HG03432 (cell line): ENCODE results near the gene ZDHHC14.
A peak's percentile ranks its signal among the peaks of the same experiment; 100 is the strongest.
"Not testable (repeated sequence)": the region's sequence is repeated elsewhere in the genome, so short reads cannot be mapped to it uniquely, and the experiment has no call there.

Experiments
- ATAC-seq: cut with Tn5 transposase; IDR thresholded peaks from one replicate; pipeline ENCODE4 v1.9.1; 2021; ENCODE audit warnings: mild to moderate bottlenecking, moderate library complexity; ENCODE audit not compliant: unreplicated experiment

Gene ZDHHC14

GRCh38 chr6:157461000-157461915 lies 80.3 kb downstream of the ZDHHC14 start:
- peak; percentile 66 for ATAC-seq

DNA sequence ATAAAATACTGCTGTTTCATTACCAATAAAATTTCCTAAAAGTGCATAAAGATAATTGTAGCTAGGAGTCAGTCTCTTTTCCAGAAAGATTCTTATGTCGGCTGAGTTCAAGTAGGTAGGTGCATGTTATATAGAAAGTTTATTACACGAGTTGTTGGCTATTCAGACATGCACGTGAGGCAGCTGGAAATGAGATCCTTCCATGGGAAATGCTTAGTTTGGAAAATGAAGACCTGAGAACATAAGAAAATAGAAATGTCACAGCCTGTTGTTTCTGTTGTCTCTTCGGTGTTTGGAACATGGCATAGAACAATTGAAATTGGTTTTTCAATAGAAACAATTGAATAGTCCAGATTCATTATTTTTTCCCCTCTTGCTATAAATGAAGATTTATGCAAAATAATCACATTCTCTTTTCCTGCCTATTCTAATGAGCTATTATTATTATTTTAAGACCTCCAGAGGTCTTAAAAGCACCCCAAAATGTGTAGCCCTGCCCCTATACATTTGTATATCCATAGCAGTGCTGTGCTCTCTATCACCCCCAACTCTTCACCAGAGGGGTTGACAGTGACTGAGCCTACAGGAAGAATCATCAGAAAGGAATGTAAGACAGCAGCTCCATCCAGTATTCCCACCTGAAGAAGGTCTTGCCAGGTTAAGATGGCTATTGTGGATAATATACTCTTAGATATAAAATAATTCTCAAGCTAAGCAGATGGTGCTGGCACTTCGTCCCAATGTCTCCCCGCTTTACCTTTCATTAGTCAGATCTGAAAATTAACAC lies 82.2 kb downstream of the ZDHHC14 start:
- no peak for ATAC-seq

DNA sequence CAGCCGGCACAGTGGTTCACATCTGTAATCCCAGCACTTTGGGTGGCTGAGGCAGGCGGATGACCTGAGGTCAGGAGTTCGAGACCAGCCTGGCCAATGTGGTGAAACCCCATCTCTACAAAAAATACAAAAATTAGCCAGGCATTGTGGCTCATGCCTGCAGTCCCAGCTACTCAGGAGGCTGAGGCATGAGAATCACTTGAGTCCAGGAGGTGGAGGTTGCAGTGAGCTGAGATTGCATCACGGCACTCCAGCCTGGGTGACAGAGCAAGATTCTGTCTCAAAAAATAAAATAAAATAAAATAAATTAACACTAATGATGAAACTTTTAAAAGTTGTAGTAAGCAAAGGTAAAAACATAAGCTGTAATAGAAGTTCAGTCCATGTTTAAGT lies 82.7 kb downstream of the ZDHHC14 start:
- ATAC-seq, result not testable (repeated sequence)

- peak; percentile 61 for ATAC-seq
Observed at GRCh38 chr6:157464653-157465535, 83.9 kb downstream of the ZDHHC14 start.

GRCh38 chr6:157466342-157466648 lies 85.3 kb downstream of the ZDHHC14 start:
- ATAC-seq, result no peak

GRCh38 chr6:157467339-157467738 lies 86.3 kb downstream of the ZDHHC14 start:
- ATAC-seq, result not testable (repeated sequence)

DNA sequence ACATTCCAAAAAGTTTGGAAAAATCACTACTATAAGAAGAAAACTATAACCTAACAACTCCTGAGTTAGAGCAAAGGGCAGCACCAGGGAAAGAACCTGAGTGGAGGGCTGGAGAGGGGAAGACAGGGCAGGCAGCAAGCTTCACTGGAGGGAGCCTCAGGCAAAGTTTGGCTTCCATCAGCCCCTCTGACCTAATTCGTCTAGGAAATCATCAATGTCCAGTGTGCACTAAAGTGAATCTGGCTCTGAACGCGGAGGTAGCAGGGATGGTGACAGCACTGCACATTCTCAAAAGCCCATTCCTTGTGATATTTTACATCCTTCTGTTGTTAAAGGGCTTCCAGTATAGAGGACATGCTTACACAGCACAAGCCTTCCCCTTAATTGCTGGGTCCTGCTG lies 87.1 kb downstream of the ZDHHC14 start:
- ATAC-seq, result no peak

DNA sequence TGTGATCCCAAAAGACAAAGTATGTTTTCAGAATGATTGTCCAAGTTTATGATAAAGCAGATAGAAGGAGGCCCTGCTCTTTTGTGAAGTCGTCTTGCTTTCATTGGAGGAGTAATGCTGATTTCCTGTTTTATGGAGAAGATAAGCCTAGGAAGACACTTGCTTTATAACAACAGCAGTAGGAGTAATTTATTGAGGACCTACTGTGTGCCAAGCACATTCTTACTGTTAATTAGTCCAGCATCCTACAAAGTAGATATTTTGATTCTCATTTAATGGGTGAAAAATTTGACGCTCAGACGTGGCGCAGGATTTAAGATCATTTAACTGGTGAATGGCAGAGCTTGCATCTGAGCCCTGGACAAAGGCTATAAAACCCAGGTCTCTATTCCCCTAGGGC lies 87.6 kb downstream of the ZDHHC14 start:
- ATAC-seq, result no peak

- ATAC-seq, result no peak
Observed at GRCh38 chr6:157469378-157469777, 88.4 kb downstream of the ZDHHC14 start.

GRCh38 chr6:157471077-157471686 lies 90.2 kb downstream of the ZDHHC14 start:
- ATAC-seq, result no peak

DNA sequence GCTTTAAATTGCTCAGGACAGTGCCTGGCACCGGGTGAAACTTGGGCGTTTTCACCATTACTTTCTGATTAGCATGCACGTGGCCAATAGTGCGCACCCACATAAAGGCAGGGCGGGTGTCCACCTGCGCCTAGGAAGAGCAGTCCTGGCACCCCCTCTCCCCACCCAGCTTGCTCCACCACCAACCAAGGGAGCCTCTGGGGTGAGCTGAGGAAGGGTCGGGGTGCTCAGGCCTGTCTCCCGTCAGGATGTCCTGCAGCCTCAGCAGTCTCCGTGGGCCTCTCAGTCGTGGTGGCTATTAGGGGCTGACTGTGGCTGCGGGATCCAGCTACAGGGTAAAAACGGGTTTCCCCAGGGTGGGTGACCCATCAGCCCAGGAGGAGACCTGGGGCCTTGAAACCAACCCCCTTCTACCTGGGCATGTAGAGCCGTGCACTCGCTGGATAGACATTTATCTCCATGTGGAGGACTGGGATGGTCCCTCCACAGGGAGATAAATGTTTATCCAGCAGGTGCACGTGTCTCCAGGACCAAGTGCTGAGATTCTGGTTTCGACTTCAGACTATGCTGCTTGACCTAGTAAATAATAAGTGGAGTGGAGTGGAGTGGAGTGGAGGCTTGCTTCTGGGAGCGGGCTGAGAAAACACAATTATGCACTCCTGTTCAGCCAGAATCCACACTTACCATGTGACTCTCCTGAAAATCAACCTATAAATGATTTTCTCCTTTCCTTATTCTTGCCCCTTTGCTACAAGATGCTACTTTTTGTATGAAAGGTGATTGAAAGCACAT lies 91.1 kb downstream of the ZDHHC14 start:
- ATAC-seq, result no peak

DNA sequence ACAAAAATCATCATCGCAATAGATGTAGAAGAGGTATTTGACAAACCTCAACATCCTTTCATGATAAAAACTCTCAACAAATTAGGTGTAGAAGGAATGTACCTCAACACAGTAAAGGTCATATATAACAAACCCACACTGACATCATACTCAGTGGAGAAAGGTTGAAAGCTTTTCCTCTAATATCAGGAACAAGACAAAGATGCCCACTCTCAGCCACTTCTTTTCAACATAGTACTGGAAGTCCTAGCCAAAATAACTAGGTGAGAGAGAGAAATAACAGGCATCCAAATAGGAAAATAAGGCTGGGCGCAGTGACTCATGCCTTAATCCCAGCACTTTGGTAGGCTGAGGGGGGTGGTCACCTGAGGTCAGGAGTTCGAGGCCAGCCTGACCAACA lies 95.8 kb downstream of the ZDHHC14 start:
- no peak for ATAC-seq

GRCh38 chr6:157478926-157479325 lies 97.9 kb downstream of the ZDHHC14 start:
- no peak for ATAC-seq

- ATAC-seq, result no peak
Observed at GRCh38 chr6:157479464-157480303, 98.7 kb downstream of the ZDHHC14 start.

DNA sequence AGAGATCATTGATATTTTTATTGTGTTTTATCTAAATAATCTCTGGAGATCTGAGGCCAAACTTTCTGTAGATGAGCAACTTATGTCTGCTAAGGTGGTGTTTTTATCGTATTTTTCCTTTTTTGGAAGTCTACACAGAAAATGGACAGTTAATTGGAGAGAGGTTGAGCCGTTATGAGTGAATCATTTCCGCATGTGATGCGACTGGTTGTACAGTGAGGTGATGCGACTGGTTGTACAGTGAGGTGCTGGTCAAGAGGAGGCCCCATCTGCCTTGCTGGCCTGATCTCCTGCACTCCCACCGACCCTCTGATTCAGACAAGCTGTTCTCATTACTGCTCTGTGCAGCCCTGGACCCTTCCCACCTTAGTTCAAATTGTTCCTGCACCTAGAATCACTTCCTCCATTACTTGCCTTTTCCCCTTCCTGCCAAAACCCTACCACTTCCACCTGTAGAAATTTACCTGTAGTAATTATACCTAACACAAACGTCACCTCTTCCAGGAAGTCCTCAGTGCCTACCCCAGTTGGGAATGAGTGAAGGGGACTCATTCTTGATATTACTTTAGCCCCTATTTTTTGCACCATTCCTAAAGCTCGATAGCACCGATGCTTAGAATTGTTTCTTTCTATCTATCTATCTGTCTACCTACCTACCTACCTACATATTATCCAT lies 100.3 kb downstream of the ZDHHC14 start:
- no peak for ATAC-seq

- no peak for ATAC-seq
Observed at GRCh38 chr6:157481865-157482249, 100.9 kb downstream of the ZDHHC14 start.

GRCh38 chr6:157483770-157484169 lies 102.8 kb downstream of the ZDHHC14 start:
- no peak for ATAC-seq

- no peak for ATAC-seq
Observed at GRCh38 chr6:157484181-157484580, 103.2 kb downstream of the ZDHHC14 start.
